ENCODE measurements around the gene DEDD. TPM values are rescaled to one million over a fixed set of nuclear protein-coding genes. Genes with fewer than 3 reads are reported as not detected.

The DEDD gene
- total and polyA plus RNA-seq, 2 donors from 2014 or later = 23.2 to 37.2 TPM

- H3K4me3 ChIP-seq (ENCODE audit: low read length in 3 of 3) = no peak overlapping the region
- DNase-seq = peak in 1 of 5 donors; percentile 12
- no peak overlapping the region for H3K27ac ChIP-seq (ENCODE audit: low read depth in 2 of 2, low read length in 2 of 2)
- FAIRE-seq = no peak
- H3K9me3 ChIP-seq (ENCODE audit: control insufficient read depth in 2 of 3, insufficient read depth in 1 of 3, low read length in 3 of 3) = no peaks in the 10 kb centered on the region
- peaks cover 0 to 3% (median 0%) of the 10 kb centered on the region in 3 donors for H3K36me3 ChIP-seq (ENCODE audit: control insufficient read depth in 2 of 3, insufficient read depth in 3 of 3, low read length in 3 of 3)
- no peaks in the 10 kb centered on the region for H3K4me1 ChIP-seq (ENCODE audit: control insufficient read depth in 2 of 3, insufficient read depth in 2 of 3, low read depth in 1 of 3, low read length in 3 of 3)
- no peaks in the 10 kb centered on the region for H3K27me3 ChIP-seq (ENCODE audit: control insufficient read depth, insufficient read depth, low read length)
- TF ChIP-seq CTCF (IDR thresholded peaks at IDR 0.05; ENCODE audit: borderline replicate concordance, extremely low read depth, insufficient read depth) = peak; percentile 44
- H3K9ac ChIP-seq (ENCODE audit: low read length in 3 of 3) = no peak overlapping the region
- intact Hi-C loops (cut with DNase I) = no loop called here
Measured at GRCh38 chr1:161071886-161072371, 60.5 kb downstream of the DEDD start.

Other genes starting within 250 kb of the DEDD start
- not detected for gene ITLN1, start 247.5 kb downstream of the DEDD start, total RNA-seq
- gene ITLN1, start 247.5 kb downstream of the DEDD start, polyA plus RNA-seq (ENCODE audit: insufficient read depth, low read depth, low replicate concordance) = 15.4 TPM
- not detected for gene ITLN2, start 177.9 kb downstream of the DEDD start, total RNA-seq
- gene ITLN2, start 177.9 kb downstream of the DEDD start, polyA plus RNA-seq (ENCODE audit: insufficient read depth, low read depth, low replicate concordance) = 0.88 TPM
- gene F11R, start 111.5 kb downstream of the DEDD start, total RNA-seq = 117 TPM
- gene F11R, start 111.5 kb downstream of the DEDD start, polyA plus RNA-seq (ENCODE audit: insufficient read depth, low read depth, low replicate concordance) = 36.9 TPM
- 74.5 TPM for gene TSTD1, start 93.7 kb downstream of the DEDD start, total RNA-seq
- gene TSTD1, start 93.7 kb downstream of the DEDD start, polyA plus RNA-seq (ENCODE audit: insufficient read depth, low read depth, low replicate concordance) = 200 TPM
- 56.1 TPM for gene USF1, start 86.7 kb downstream of the DEDD start, total RNA-seq
- gene USF1, start 86.7 kb downstream of the DEDD start, polyA plus RNA-seq (ENCODE audit: insufficient read depth, low read depth, low replicate concordance) = 48.7 TPM
- 21.6 TPM for gene ARHGAP30, start 62.8 kb downstream of the DEDD start, total RNA-seq
- gene ARHGAP30, start 62.8 kb downstream of the DEDD start, polyA plus RNA-seq (ENCODE audit: insufficient read depth, low read depth, low replicate concordance) = 1.2 TPM
- 12.8 TPM for gene NECTIN4, start 43.1 kb downstream of the DEDD start, total RNA-seq
- 2.7 TPM for gene NECTIN4, start 43.1 kb downstream of the DEDD start, polyA plus RNA-seq (ENCODE audit: insufficient read depth, low read depth, low replicate concordance)
- 21.9 TPM for gene KLHDC9, start 34.3 kb downstream of the DEDD start, total RNA-seq
- 32.2 TPM for gene KLHDC9, start 34.3 kb downstream of the DEDD start, polyA plus RNA-seq (ENCODE audit: insufficient read depth, low read depth, low replicate concordance)
- 46.7 TPM for gene PFDN2, start 14.6 kb downstream of the DEDD start, total RNA-seq
- 149 TPM for gene PFDN2, start 14.6 kb downstream of the DEDD start, polyA plus RNA-seq (ENCODE audit: insufficient read depth, low read depth, low replicate concordance)
- gene NIT1, start 14.6 kb downstream of the DEDD start, total RNA-seq = 42.3 TPM
- 91.5 TPM for gene NIT1, start 14.6 kb downstream of the DEDD start, polyA plus RNA-seq (ENCODE audit: insufficient read depth, low read depth, low replicate concordance)
- gene UFC1, start 21.3 kb upstream of the DEDD start, total RNA-seq = 96.9 TPM
- gene UFC1, start 21.3 kb upstream of the DEDD start, polyA plus RNA-seq (ENCODE audit: insufficient read depth, low read depth, low replicate concordance) = 175 TPM
- 26.3 TPM for gene USP21, start 26.8 kb upstream of the DEDD start, total RNA-seq
- 27.7 TPM for gene USP21, start 26.8 kb upstream of the DEDD start, polyA plus RNA-seq (ENCODE audit: insufficient read depth, low read depth, low replicate concordance)
- 23.6 TPM for gene PPOX, start 33.8 kb upstream of the DEDD start, total RNA-seq
- gene PPOX, start 33.8 kb upstream of the DEDD start, polyA plus RNA-seq (ENCODE audit: insufficient read depth, low read depth, low replicate concordance) = 29.4 TPM
- 22.9 TPM for gene B4GALT3, start 44.8 kb upstream of the DEDD start, total RNA-seq
- 33.5 TPM for gene B4GALT3, start 44.8 kb upstream of the DEDD start, polyA plus RNA-seq (ENCODE audit: insufficient read depth, low read depth, low replicate concordance)
- gene ADAMTS4, start 66.4 kb upstream of the DEDD start, total RNA-seq = 14.0 TPM
- 0.26 TPM for gene ADAMTS4, start 66.4 kb upstream of the DEDD start, polyA plus RNA-seq (ENCODE audit: insufficient read depth, low read depth, low replicate concordance)
- 92.7 TPM for gene NDUFS2, start 69.7 kb upstream of the DEDD start, total RNA-seq
- gene NDUFS2, start 69.7 kb upstream of the DEDD start, polyA plus RNA-seq (ENCODE audit: insufficient read depth, low read depth, low replicate concordance) = 197 TPM
- 43.4 TPM for gene FCER1G, start 82.6 kb upstream of the DEDD start, total RNA-seq
- 38.9 TPM for gene FCER1G, start 82.6 kb upstream of the DEDD start, polyA plus RNA-seq (ENCODE audit: insufficient read depth, low read depth, low replicate concordance)
- gene APOA2, start 91.0 kb upstream of the DEDD start, total RNA-seq = not detected
- gene APOA2, start 91.0 kb upstream of the DEDD start, polyA plus RNA-seq (ENCODE audit: insufficient read depth, low read depth, low replicate concordance) = not detected
- gene TOMM40L, start 93.4 kb upstream of the DEDD start, total RNA-seq = 12.1 TPM
- gene TOMM40L, start 93.4 kb upstream of the DEDD start, polyA plus RNA-seq (ENCODE audit: insufficient read depth, low read depth, low replicate concordance) = 29.0 TPM
- gene NR1I3, start 105.5 kb upstream of the DEDD start, total RNA-seq = not detected
- gene NR1I3, start 105.5 kb upstream of the DEDD start, polyA plus RNA-seq (ENCODE audit: insufficient read depth, low read depth, low replicate concordance) = 19.6 TPM
- 1.3 TPM for gene PCP4L1, start 126.1 kb upstream of the DEDD start, total RNA-seq
- gene PCP4L1, start 126.1 kb upstream of the DEDD start, polyA plus RNA-seq (ENCODE audit: insufficient read depth, low read depth, low replicate concordance) = 1.2 TPM
- 4.1 TPM for gene MPZ, start 177.3 kb upstream of the DEDD start, total RNA-seq
- gene MPZ, start 177.3 kb upstream of the DEDD start, polyA plus RNA-seq (ENCODE audit: insufficient read depth, low read depth, low replicate concordance) = 3.0 TPM
- 209 TPM for gene SDHC, start 181.7 kb upstream of the DEDD start, total RNA-seq
- 390 TPM for gene SDHC, start 181.7 kb upstream of the DEDD start, polyA plus RNA-seq (ENCODE audit: insufficient read depth, low read depth, low replicate concordance)
- 3.4 TPM for gene CFAP126, start 235.2 kb upstream of the DEDD start, total RNA-seq
- gene CFAP126, start 235.2 kb upstream of the DEDD start, polyA plus RNA-seq (ENCODE audit: insufficient read depth, low read depth, low replicate concordance) = 2.5 TPM